HEK293 (cell line): ENCODE measurements around the gene SPACA5.
A peak's percentile ranks its signal among the peaks of the same experiment; 100 is the strongest.
"Not testable (repeated sequence)": the region's sequence is repeated elsewhere in the genome, so short reads cannot be mapped to it uniquely, and the experiment has no call there.

ENCODE experiments used
- CTCF ChIA-PET: fragments of 350-600 bp; formaldehyde crosslinking; extraction: SDS; loops from one replicate; lab custom pipeline; 2021; ENCODE audit warnings: antibody characterized with exemption; lab: Yijun Ruan, JAX
- POLR2A ChIA-PET: fragments of 300-600 bp; formaldehyde crosslinking; extraction: SDS; loops from one replicate; lab custom pipeline; 2020; ENCODE audit warnings: antibody characterized with exemption, inconsistent platforms; lab: Yijun Ruan, JAX
- H3K27ac ChIP-seq: fragments of 200-500 bp; sonication (Bioruptor generic); 2 replicates; pipeline ENCODE4 v1.5.1; 2014; ENCODE audit warnings: low read depth, low read length, control low read depth, inconsistent platforms; ENCODE audit errors: extremely low read depth
- H3K36me3 ChIP-seq, 2 experiments: fragments of 200-500 bp in 1 of 2; sonication (Bioruptor generic) in 1 of 2; 1 replicate in 1 of 2; 2 replicates in 1 of 2; pipeline ENCODE4 v1.5.1; 2014 to 2017; ENCODE audit warnings: inconsistent platforms in 2 of 2, low read length in 2 of 2; ENCODE audit not compliant: control insufficient read depth in 2 of 2, insufficient read depth in 1 of 2
- H3K4me1 ChIP-seq: fragments of 200-500 bp; sonication (Bioruptor generic); 2 replicates; pipeline ENCODE4 v1.5.1; 2014; ENCODE audit warnings: mild to moderate bottlenecking, low read length, inconsistent platforms; ENCODE audit not compliant: control insufficient read depth, insufficient read depth
- H3K4me3 ChIP-seq: 2 replicates; pipeline ENCODE4 v1.5.1; 2011; ENCODE audit warnings: low read depth, mild to moderate bottlenecking, control low read depth, low read length, moderate library complexity
- H3K9me3 ChIP-seq: fragments of 200-500 bp; sonication (Bioruptor generic); 2 replicates; pipeline ENCODE4 v1.5.1; 2014; ENCODE audit warnings: low read depth, low read length, inconsistent platforms; ENCODE audit not compliant: control insufficient read depth, insufficient read depth
- KLF9 ChIP-seq: fragments of 450-650 bp; formaldehyde crosslinking; IDR thresholded peaks from 2 replicates; pipeline ENCODE4 v1.5.1; 2016; ENCODE audit warnings: missing biosample characterization, missing genetic modification characterization, low read depth
- OSR2 ChIP-seq: fragments of 450-650 bp; formaldehyde crosslinking; IDR thresholded peaks from 2 replicates; pipeline ENCODE4 v1.5.1; 2016; ENCODE audit warnings: missing biosample characterization, missing genetic modification characterization
- YY2 ChIP-seq: fragments of 450-650 bp; formaldehyde crosslinking; IDR thresholded peaks from 2 replicates; pipeline ENCODE4 v1.5.1; 2016; ENCODE audit warnings: missing biosample characterization, missing genetic modification characterization
- ZBTB7A ChIP-seq: fragments of 450-650 bp; formaldehyde crosslinking; IDR thresholded peaks from 2 replicates; pipeline ENCODE4 v1.5.1; 2016; ENCODE audit warnings: low read depth, missing biosample characterization, missing genetic modification characterization
- ZNF184 ChIP-seq: fragments of 450-650 bp; IDR thresholded peaks from 2 replicates; pipeline ENCODE4 v1.5.1; 2018; ENCODE audit warnings: missing biosample characterization, mild to moderate bottlenecking, missing genetic modification characterization
- ZNF248 ChIP-seq: fragments of 450-650 bp; formaldehyde crosslinking; IDR thresholded peaks from 2 replicates; pipeline ENCODE4 v1.5.1; 2017; ENCODE audit warnings: missing biosample characterization, missing genetic modification characterization
- ZNF324 ChIP-seq: fragments of 450-650 bp; formaldehyde crosslinking; IDR thresholded peaks from 2 replicates; pipeline ENCODE4 v1.5.1; 2016; ENCODE audit warnings: missing biosample characterization, missing genetic modification characterization
- ZNF394 ChIP-seq: fragments of 450-650 bp; formaldehyde crosslinking; IDR thresholded peaks from 2 replicates; pipeline ENCODE4 v1.5.1; 2016; ENCODE audit warnings: missing biosample characterization, missing genetic modification characterization, mild to moderate bottlenecking, moderate library complexity, borderline replicate concordance
- ZNF521 ChIP-seq: fragments of 450-650 bp; formaldehyde crosslinking; IDR thresholded peaks from 2 replicates; pipeline ENCODE4 v1.5.1; 2017; ENCODE audit warnings: missing biosample characterization, mild to moderate bottlenecking, missing genetic modification characterization
- ZNF544 ChIP-seq: fragments of 450-650 bp; formaldehyde crosslinking; IDR thresholded peaks from 2 replicates; pipeline ENCODE4 v1.5.0; 2017; ENCODE audit warnings: missing biosample characterization, missing genetic modification characterization
- ZNF555 ChIP-seq: fragments of 450-650 bp; formaldehyde crosslinking; conservative IDR thresholded peaks from 2 replicates; pipeline ENCODE4 v1.5.1; 2017; ENCODE audit warnings: missing biosample characterization, mild to moderate bottlenecking, missing genetic modification characterization, inconsistent platforms
- ZNF660 ChIP-seq: fragments of 450-650 bp; IDR thresholded peaks from 2 replicates; pipeline ENCODE4 v1.5.1; 2018; ENCODE audit warnings: missing biosample characterization, mild to moderate bottlenecking, missing genetic modification characterization
- ZNF677 ChIP-seq: fragments of 450-650 bp; IDR thresholded peaks from 2 replicates; pipeline ENCODE4 v1.5.0; 2018; ENCODE audit warnings: missing biosample characterization, mild to moderate bottlenecking, missing genetic modification characterization, moderate library complexity
- ZNF792 ChIP-seq: fragments of 450-650 bp; formaldehyde crosslinking; IDR thresholded peaks from 2 replicates; pipeline ENCODE4 v1.5.1; 2016; ENCODE audit warnings: missing biosample characterization, missing genetic modification characterization
- ZNF837 ChIP-seq: fragments of 450-650 bp; formaldehyde crosslinking; IDR thresholded peaks from 2 replicates; pipeline ENCODE4 v1.5.1; 2016; ENCODE audit warnings: missing biosample characterization, missing genetic modification characterization
- TF ChIP-seq, protein P1 (sequence below): fragments of 450-650 bp; formaldehyde crosslinking; IDR thresholded peaks from 2 replicates; pipeline ENCODE4 v1.5.1; 2016; ENCODE audit warnings: missing biosample characterization, missing genetic modification characterization
- TF ChIP-seq, protein P2 (sequence below): fragments of 450-650 bp; formaldehyde crosslinking; IDR thresholded peaks from 2 replicates; pipeline ENCODE4 v1.5.1; 2016; ENCODE audit warnings: missing biosample characterization, missing genetic modification characterization
- TF ChIP-seq, protein P3 (sequence below): fragments of 450-650 bp; formaldehyde crosslinking; conservative IDR thresholded peaks from 2 replicates; pipeline ENCODE4 v1.5.1; 2016; ENCODE audit warnings: low read depth, missing biosample characterization, missing genetic modification characterization
- TF ChIP-seq, protein P4 (sequence below): fragments of 450-650 bp; formaldehyde crosslinking; IDR thresholded peaks from 2 replicates; pipeline ENCODE4 v1.5.1; 2016; ENCODE audit warnings: missing biosample characterization, missing genetic modification characterization

SPACA5 gene

DNA sequence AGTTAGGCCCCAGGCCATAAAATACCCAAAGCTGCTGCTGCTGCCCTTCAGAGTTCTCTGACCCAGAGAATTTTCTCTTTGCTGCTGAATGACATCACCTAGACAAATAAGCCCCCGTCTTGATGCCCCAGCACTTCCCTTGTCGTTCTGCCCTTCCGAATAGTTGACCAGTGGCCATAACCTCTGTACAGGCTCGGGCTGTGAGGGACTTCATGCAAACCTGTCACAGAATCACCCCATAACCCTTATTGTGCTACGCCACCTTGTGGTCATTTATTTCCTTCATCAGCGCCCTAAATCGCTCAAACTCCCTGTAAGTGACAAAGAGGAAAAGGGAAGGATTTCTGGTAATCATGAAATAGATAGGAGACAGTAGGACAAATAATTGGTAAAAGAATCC lies 18.8 kb downstream of the SPACA5 start (continued):
- TF ChIP-seq ZNF660 = peak; percentile 54; the same call in 1 of the 2 replicates

DNA sequence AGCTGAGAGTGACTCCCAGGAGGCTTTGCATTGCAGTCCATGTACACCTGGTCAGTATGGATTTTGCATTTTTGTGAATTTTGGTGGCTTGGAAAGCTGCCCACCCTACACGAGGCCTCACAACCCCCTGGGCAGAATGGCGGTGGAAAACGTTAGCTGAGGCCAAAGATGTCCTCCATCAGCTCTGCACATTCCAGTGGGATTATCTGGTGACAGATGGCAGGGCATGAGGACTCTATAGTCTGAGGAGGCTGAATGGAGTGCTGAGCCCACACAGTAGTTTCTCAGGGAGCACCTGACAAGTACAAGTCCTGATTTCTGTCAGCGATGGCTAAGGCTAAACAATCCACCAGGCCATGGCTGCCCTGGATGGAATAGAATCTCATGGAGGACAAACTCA lies 20.8 kb downstream of the SPACA5 start:
- H3K4me1 ChIP-seq, H3K36me3 ChIP-seq, POLR2A ChIA-PET, H3K27ac ChIP-seq, H3K9me3 ChIP-seq, H3K4me3 ChIP-seq: not testable (repeated sequence)
- CTCF ChIA-PET = interaction anchor here (0.6 to 5.3 kb wide), 15 partner anchors 14 to 1164 kb away, joined by 3 to 41 read pairs (median 4); partner anchors contain the start of gene ZNF81

DNA sequence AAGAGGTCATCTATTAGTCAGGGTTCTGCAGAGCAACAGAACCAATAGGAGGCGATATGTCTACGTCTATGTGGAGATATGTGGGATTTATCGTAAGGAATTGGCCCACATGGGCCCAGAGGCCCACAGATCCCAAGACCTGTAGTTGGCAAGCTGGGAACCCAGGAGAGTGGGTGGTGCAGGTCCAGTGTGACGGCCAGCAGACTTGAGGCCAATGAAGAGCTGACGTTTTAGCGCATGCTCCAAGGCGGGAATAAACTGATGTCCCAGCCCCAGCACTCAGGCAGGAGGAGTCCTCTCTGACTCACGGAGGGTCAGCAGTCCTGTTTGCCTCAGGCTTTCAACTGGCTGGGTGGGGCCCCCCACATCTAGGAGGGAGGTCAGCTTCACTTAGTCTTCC lies 21.3 kb downstream of the SPACA5 start:
- Histone ChIP-seq H3K4me1 (no peaks in the 10 kb centered on the region), H3K9me3 (no peaks in the 10 kb centered on the region), H3K4me3 (no peak overlapping the region), H3K27ac (no peak overlapping the region), H3K36me3 (no peaks in the 10 kb centered on the region)
- TF ChIP-seq ZNF324 (tag by site-specific recombination) (no peak), ZNF792 (tag by site-specific recombination) (no peak), ZNF521 (tag by site-specific recombination) (no peak), ZNF544 (tag by site-specific recombination) (no peak), ZNF248 (tag by site-specific recombination) (no peak), ZNF677 (tag by site-specific recombination) (no peak), KLF9 (tag by site-specific recombination) (no peak)
- TF ChIP-seq, protein P1, sequence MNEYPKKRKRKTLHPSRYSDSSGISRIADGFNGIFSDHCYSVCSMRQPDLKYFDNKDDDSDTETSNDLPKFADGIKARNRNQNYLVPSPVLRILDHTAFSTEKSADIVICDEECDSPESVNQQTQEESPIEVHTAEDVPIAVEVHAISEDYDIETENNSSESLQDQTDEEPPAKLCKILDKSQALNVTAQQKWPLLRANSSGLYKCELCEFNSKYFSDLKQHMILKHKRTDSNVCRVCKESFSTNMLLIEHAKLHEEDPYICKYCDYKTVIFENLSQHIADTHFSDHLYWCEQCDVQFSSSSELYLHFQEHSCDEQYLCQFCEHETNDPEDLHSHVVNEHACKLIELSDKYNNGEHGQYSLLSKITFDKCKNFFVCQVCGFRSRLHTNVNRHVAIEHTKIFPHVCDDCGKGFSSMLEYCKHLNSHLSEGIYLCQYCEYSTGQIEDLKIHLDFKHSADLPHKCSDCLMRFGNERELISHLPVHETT (tag by site-specific recombination) = no peak
- CTCF ChIA-PET = interaction anchor here (0.6 to 5.3 kb wide), 6 partner anchors 68 to 471 kb away, joined by 3 to 41 read pairs (median 6); no protein-coding TSS in a partner anchor
- POLR2A ChIA-PET = no interaction called here

DNA sequence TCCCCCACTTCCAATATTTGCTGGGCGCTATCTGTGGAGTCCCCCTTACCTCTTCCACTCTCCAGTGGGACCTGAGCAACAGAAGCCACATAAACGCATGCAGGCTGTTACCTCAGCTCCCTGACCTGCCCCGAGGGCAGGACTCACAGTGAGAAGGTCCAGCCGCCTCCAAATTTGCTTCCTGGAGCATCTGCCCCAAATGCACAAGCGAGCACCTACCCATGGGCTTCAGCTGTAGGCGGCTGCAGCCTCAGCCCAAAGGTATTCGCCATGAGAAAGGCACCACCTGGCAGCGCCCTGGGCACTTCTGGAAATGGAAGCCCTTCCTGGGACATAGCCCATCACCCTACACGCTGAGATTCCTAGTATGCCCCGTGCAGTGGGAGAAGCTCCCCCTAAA lies 23.4 kb downstream of the SPACA5 start:
- CTCF ChIA-PET = interaction anchor here (1.2 to 5.3 kb wide), 3 partner anchors 21 to 200 kb away, joined by 4 to 41 read pairs (median 5); no protein-coding TSS in a partner anchor
- no peak overlapping the region for H3K4me3 ChIP-seq
- POLR2A ChIA-PET = no interaction called here
- TF ChIP-seq ZNF184 (tag by site-specific recombination) (no peak), ZBTB7A (tag by site-specific recombination) (no peak), ZNF837 (tag by site-specific recombination) (no peak), ZNF555 (no peak), ZNF394 (tag by site-specific recombination) (no peak), OSR2 (no peak), YY2 (tag by site-specific recombination) (no peak)
- TF ChIP-seq, protein P2, sequence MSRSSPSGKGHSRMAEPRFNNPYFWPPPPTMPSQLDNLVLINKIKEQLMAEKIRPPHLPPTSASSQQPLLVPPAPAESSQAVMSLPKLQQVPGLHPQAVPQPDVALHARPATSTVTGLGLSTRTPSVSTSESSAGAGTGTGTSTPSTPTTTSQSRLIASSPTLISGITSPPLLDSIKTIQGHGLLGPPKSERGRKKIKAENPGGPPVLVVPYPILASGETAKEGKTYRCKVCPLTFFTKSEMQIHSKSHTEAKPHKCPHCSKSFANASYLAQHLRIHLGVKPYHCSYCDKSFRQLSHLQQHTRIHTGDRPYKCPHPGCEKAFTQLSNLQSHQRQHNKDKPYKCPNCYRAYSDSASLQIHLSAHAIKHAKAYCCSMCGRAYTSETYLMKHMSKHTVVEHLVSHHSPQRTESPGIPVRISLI (tag by site-specific recombination) = no peak
- TF ChIP-seq, protein P3, sequence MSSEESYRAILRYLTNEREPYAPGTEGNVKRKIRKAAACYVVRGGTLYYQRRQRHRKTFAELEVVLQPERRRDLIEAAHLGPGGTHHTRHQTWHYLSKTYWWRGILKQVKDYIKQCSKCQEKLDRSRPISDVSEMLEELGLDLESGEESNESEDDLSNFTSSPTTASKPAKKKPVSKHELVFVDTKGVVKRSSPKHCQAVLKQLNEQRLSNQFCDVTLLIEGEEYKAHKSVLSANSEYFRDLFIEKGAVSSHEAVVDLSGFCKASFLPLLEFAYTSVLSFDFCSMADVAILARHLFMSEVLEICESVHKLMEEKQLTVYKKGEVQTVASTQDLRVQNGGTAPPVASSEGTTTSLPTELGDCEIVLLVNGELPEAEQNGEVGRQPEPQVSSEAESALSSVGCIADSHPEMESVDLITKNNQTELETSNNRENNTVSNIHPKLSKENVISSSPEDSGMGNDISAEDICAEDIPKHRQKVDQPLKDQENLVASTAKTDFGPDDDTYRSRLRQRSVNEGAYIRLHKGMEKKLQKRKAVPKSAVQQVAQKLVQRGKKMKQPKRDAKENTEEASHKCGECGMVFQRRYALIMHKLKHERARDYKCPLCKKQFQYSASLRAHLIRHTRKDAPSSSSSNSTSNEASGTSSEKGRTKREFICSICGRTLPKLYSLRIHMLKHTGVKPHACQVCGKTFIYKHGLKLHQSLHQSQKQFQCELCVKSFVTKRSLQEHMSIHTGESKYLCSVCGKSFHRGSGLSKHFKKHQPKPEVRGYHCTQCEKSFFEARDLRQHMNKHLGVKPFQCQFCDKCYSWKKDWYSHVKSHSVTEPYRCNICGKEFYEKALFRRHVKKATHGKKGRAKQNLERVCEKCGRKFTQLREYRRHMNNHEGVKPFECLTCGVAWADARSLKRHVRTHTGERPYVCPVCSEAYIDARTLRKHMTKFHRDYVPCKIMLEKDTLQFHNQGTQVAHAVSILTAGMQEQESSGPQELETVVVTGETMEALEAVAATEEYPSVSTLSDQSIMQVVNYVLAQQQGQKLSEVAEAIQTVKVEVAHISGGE (tag by site-specific recombination) = no peak
- TF ChIP-seq, protein P4, sequence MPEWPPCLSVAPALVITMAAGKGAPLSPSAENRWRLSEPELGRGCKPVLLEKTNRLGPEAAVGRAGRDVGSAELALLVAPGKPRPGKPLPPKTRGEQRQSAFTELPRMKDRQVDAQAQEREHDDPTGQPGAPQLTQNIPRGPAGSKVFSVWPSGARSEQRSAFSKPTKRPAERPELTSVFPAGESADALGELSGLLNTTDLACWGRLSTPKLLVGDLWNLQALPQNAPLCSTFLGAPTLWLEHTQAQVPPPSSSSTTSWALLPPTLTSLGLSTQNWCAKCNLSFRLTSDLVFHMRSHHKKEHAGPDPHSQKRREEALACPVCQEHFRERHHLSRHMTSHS (tag by site-specific recombination) = no peak
- H3K4me1 ChIP-seq = no peaks in the 10 kb centered on the region
- H3K27ac ChIP-seq = no peak overlapping the region
- no peaks in the 10 kb centered on the region for H3K36me3 ChIP-seq
- no peaks in the 10 kb centered on the region for H3K9me3 ChIP-seq

DNA sequence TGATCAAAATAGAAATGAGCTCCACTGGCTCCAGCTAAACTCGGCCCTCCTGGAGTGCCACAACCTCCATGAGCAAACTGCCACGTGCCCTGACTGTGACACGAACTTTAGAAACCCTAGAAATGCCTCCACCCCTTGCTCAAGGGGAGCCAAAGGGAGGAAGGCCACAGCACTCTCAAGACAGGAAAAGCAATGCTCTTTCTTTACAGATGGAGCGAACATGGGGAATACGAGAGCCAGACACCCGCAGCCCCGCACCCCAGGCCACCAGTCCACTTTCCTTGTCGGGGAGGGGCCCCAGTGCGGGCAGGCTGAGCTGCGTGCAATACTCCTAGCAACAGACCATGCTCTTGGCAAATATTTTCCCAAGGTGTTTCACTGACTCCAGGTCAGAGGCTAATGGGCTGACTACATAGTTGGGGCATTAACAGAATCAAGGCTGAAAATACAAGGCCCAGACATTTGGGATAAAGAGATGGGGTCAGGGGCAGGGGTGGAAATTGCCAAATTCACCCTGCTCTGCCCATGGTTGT lies 23.9 kb downstream of the SPACA5 start:
- POLR2A ChIA-PET, H3K4me3 ChIP-seq, H3K9me3 ChIP-seq, H3K36me3 ChIP-seq, H3K4me1 ChIP-seq, H3K27ac ChIP-seq: not testable (repeated sequence)
- CTCF ChIA-PET = interaction anchor here (1.7 kb wide), 1 partner anchor 177 kb away, joined by 5 read pairs; no protein-coding TSS in a partner anchor
